BLaER1 treated with 17β-estradiol and CSF1 and Interleukin-3, amounts not matched to agents 10 nM and 100 nM (cell line): ENCODE data around the gene HEG1.
"Not testable (repeated sequence)": the region's sequence is repeated elsewhere in the genome, so short reads cannot be mapped to it uniquely, and the experiment has no call there.

ENCODE experiments used
- H3K27ac ChIP-seq, 11 experiments: shearing (Covaris generic); formaldehyde crosslinking; 2 replicates each; pipeline ENCODE4 v1.8.1; 2022
- H3K27me3 ChIP-seq, 11 experiments: shearing (Covaris generic); formaldehyde crosslinking; 2 replicates each; pipeline ENCODE4 v1.8.1; 2022
- H3K36me3 ChIP-seq, 11 experiments: shearing (Covaris generic); formaldehyde crosslinking; 2 replicates each; pipeline ENCODE4 v1.8.1; 2022
- H3K4me1 ChIP-seq, 10 experiments: shearing (Covaris generic); formaldehyde crosslinking; 2 replicates each; pipeline ENCODE4 v1.8.1; 2022
- H3K4me2 ChIP-seq, 11 experiments: shearing (Covaris generic); formaldehyde crosslinking; 2 replicates each; pipeline ENCODE4 v1.8.1; 2022
- H3K4me3 ChIP-seq, 10 experiments: shearing (Covaris generic); formaldehyde crosslinking; 2 replicates each; pipeline ENCODE4 v1.8.1; 2022
- H3K9ac ChIP-seq, 11 experiments: shearing (Covaris generic); formaldehyde crosslinking; 2 replicates each; pipeline ENCODE4 v1.8.1; 2022
- H3K9me3 ChIP-seq, 11 experiments: shearing (Covaris generic); formaldehyde crosslinking; replicated peaks in 1 of 11; 2 replicates each; pipeline ENCODE4 v1.8.1; 2022
- H4K20me1 ChIP-seq, 11 experiments: shearing (Covaris generic); formaldehyde crosslinking; 2 replicates each; pipeline ENCODE4 v1.8.1; 2022
- Cebpa-rat ChIP-seq, 11 experiments: shearing (Covaris generic); IDR thresholded peaks; 2 replicates each; pipeline ENCODE4 v1.8.1; 2022

Gene HEG1

GRCh38 chr3:125085166-125085565, 29.4 kb upstream of the HEG1 start:
- H3K36me3 ChIP-seq, result no peaks in the 10 kb centered on the region
- H3K9ac ChIP-seq, result no peak overlapping the region
- no peak for TF ChIP-seq Cebpa-rat (IDR thresholded peaks at IDR 0.05)
- H3K27me3 ChIP-seq, result no peaks in the 10 kb centered on the region
- peak overlapping the region in 1 of 11 experiments; percentile 36; a peak in 1 of 22 replicates for H3K4me2 ChIP-seq
- H3K4me1 ChIP-seq, result peaks cover 11 to 22% (median 13%) of the 10 kb centered on the region in 10 experiments
- peaks cover 0 to 5% (median 3%) of the 10 kb centered on the region in 11 experiments; a peak in 8 of 22 replicates for H3K9me3 ChIP-seq
- no peak overlapping the region for H3K4me3 ChIP-seq
- H3K27ac ChIP-seq, result no peak overlapping the region
- H4K20me1 ChIP-seq, result no peaks in the 10 kb centered on the region

DNA sequence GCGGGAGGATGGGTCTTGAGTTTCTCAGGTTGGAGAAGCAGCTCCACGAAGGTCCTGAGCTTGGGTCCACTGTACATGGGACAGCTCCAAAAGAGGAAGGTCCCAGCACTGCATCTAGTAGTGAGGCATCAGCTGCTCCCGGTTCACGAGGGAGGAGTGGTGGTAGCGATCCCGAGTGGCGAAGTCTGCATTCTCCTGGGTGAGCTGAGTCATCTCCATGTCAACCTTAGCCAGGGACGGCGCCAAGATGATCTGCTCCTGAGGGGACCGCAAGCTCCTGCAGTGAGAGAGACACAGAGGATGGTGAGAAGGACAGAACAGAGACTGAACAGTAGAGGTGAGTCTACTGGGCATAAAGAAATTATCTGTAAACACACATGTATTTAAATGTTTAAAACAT, 28.0 kb upstream of the HEG1 start:
- Histone ChIP-seq H3K27ac (no peak overlapping the region), H4K20me1 (no peaks in the 10 kb centered on the region), H3K9ac (no peak overlapping the region), H3K27me3 (no peaks in the 10 kb centered on the region), H3K4me1 (peaks cover 12 to 24% (median 20%) of the 10 kb centered on the region in 10 experiments), H3K36me3 (no peaks in the 10 kb centered on the region), H3K4me2 (no peak overlapping the region), H3K4me3 (no peak overlapping the region), H3K9me3 (no peaks in the 10 kb centered on the region)
- TF ChIP-seq Cebpa-rat (IDR thresholded peaks at IDR 0.05), result no peak

GRCh38 chr3:125082339-125082738, 26.5 kb upstream of the HEG1 start:
- H4K20me1 ChIP-seq, H3K9ac ChIP-seq, H3K36me3 ChIP-seq, H3K9me3 ChIP-seq, H3K27me3 ChIP-seq, H3K27ac ChIP-seq, H3K4me3 ChIP-seq: not testable (repeated sequence)
- Histone ChIP-seq H3K4me1 (peaks cover 13 to 28% (median 23%) of the 10 kb centered on the region in 10 experiments), H3K4me2 (peak overlapping the region in 2 of 11 experiments; percentile 16 to 32; a peak in 1 of 22 replicates)

DNA sequence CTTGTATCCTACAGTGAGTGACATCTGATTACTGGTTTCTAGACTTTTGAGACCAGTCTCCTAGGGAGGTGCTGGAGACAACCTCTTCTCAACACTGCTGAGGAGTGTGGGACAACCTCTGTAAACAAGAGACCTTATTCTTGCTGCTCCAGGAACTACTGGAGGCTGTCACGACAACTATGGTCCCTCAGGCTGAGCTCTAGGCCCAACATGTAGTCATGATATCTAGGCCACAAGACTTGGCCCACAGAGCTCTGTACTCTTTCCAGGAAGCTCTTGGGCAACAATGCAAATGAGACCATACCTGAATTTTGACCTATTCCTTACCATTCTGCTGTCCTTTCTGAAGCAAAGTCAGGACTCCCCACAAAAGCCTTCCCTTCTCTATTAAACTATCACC, 24.3 kb upstream of the HEG1 start:
- Histone ChIP-seq H3K4me1 (peaks cover 17 to 43% (median 37%) of the 10 kb centered on the region in 10 experiments), H3K4me2 (no peak overlapping the region), H3K27ac (no peak overlapping the region), H3K4me3 (no peak overlapping the region), H3K36me3 (no peaks in the 10 kb centered on the region), H3K27me3 (peaks cover 0 to 7% (median 0%) of the 10 kb centered on the region in 11 experiments; a peak in 1 of 22 replicates), H4K20me1 (no peaks in the 10 kb centered on the region), H3K9me3 (no peaks in the 10 kb centered on the region), H3K9ac (no peak overlapping the region)
- TF ChIP-seq Cebpa-rat (IDR thresholded peaks at IDR 0.05), result no peak

- Histone ChIP-seq H3K9ac (no peak overlapping the region), H4K20me1 (no peaks in the 10 kb centered on the region), H3K4me2 (peak overlapping the region in 3 of 11 experiments; percentile 63 to 70 (median 66); a peak in 3 of 22 replicates), H3K4me3 (no peak overlapping the region), H3K36me3 (no peaks in the 10 kb centered on the region), H3K27ac (0 out of 22 replicates have a peak overlapping the region, but pooled peaks of 1 of the 11 experiments have one; percentile 20), H3K4me1 (peaks cover 17 to 47% (median 41%) of the 10 kb centered on the region in 10 experiments), H3K27me3 (peaks cover 0 to 11% (median 0%) of the 10 kb centered on the region in 11 experiments; a peak in 1 of 22 replicates), H3K9me3 (no peaks in the 10 kb centered on the region)
- TF ChIP-seq Cebpa-rat (IDR thresholded peaks at IDR 0.05), result no peak
Observed at GRCh38 chr3:125079675-125080045, 23.9 kb upstream of the HEG1 start.

DNA sequence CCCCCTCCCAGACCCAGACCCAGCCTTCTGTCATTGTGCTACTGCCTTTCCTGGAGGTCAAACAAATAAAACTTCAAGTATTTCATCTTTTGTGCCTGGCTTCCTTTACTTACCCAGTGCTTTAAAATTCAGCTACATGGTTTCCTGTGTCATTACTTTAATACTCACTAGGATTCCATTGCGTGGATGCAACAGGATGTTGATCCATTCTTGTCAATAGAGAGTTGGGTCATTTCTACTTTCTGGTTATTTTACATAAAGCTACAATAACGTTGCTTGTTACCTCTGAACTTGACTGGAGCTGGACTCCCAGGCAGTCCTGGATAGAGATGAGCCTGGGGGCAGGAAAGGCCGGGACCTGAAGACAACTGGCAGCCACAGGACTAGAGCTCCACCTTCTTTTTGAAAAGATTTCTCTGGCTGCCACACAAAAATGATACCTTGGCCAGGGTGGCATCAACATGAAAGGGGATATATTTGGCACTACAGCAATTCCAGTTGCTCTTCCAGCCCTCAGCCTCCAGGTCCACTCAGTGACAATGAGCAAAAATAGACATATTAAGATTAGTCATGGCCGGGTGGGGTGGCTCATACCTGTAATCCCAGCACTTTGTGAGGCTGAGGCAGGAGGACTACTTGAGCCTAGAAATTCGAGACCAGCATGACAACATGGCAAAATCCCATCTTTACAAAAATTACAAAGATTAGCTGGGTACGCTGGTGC, 23.3 kb upstream of the HEG1 start:
- H3K27me3 ChIP-seq, result peaks cover 0 to 11% (median 0%) of the 10 kb centered on the region in 11 experiments; a peak in 1 of 22 replicates
- H3K9me3 ChIP-seq, result no peaks in the 10 kb centered on the region
- peaks cover 17 to 52% (median 45%) of the 10 kb centered on the region in 10 experiments for H3K4me1 ChIP-seq
- H3K36me3 ChIP-seq, result no peaks in the 10 kb centered on the region
- no peak overlapping the region for H3K4me3 ChIP-seq
- H4K20me1 ChIP-seq, result no peaks in the 10 kb centered on the region
- no peak for TF ChIP-seq Cebpa-rat (IDR thresholded peaks at IDR 0.05)
- H3K4me2 ChIP-seq, result peak overlapping the region in 9 of 11 experiments; percentile 36 to 74 (median 63); a peak in 15 of 22 replicates
- H3K9ac ChIP-seq, result no peak overlapping the region
- H3K27ac ChIP-seq, result peak overlapping the region in 2 of 11 experiments; percentile 20 to 28; a peak in 3 of 22 replicates

DNA sequence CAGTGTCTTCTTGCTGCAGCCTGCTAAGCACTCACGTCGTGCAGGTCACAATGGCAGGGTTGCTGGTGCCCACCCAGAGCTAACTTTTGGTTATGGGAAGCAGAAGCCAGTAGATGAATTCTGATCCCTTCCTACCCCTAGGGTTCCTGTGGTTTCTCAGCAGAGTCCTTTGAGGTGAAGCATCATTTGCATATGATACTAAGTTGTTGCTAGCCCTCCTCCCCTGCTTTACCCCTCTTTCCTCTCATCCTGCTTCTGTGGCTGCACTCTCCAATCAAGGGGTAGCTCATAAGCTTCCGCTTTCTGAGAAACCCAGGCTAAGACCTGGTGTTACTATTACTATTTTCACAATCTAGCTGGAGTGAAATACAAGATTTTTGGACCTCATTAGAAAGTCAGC, 22.1 kb upstream of the HEG1 start:
- H3K27ac ChIP-seq, result peak overlapping the region in 1 of 11 experiments; percentile 9; a peak in 1 of 22 replicates

GRCh38 chr3:125076464-125076863, 20.7 kb upstream of the HEG1 start:
- H3K4me2 ChIP-seq, result peak overlapping the region in 10 of 11 experiments; percentile 8 to 88 (median 50); a peak in 13 of 22 replicates
- H3K36me3 ChIP-seq, result no peaks in the 10 kb centered on the region
- no peak for TF ChIP-seq Cebpa-rat (IDR thresholded peaks at IDR 0.05)
- H3K9ac ChIP-seq, result no peak overlapping the region
- H3K27ac ChIP-seq, result no peak overlapping the region
- H3K4me1 ChIP-seq, result peaks cover 26 to 72% (median 64%) of the 10 kb centered on the region in 10 experiments
- H4K20me1 ChIP-seq, result no peaks in the 10 kb centered on the region
- H3K9me3 ChIP-seq, result no peaks in the 10 kb centered on the region
- peaks cover 0 to 11% (median 0%) of the 10 kb centered on the region in 11 experiments; a peak in 1 of 22 replicates for H3K27me3 ChIP-seq
- H3K4me3 ChIP-seq, result no peak overlapping the region

More for the DNA sequence above, 22.1 kb upstream of the HEG1 start:
- Histone ChIP-seq H3K9ac (no peak overlapping the region), H3K9me3 (no peaks in the 10 kb centered on the region), H4K20me1 (no peaks in the 10 kb centered on the region), H3K4me1 (peaks cover 19 to 64% (median 57%) of the 10 kb centered on the region in 10 experiments), H3K4me3 (no peak overlapping the region), H3K36me3 (no peaks in the 10 kb centered on the region), H3K27me3 (peaks cover 0 to 11% (median 0%) of the 10 kb centered on the region in 11 experiments; a peak in 1 of 22 replicates), H3K4me2 (peak overlapping the region; percentile 36 to 74 (median 63))
- TF ChIP-seq Cebpa-rat (IDR thresholded peaks at IDR 0.05), result no peak

DNA sequence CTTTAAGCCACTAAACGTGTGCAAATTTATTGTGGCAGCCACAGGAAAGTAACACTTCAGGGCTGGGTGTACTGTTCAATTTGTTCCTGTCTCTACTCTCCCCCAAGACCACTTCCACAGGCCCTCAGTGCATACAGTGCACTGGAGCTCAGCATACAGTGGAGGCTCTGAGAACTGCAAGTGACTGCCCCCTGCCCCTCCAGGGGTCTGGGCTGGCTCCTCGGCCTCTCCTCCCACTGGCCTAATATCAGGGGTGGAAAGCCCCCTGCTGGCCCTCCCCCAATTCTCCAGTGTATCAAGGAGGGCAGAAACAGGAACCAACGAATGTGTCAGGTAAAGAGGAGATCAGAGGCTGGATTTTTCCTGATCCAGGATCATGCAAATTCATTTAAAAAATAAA, 19.9 kb upstream of the HEG1 start:
- Histone ChIP-seq H3K4me2 (peak overlapping the region in 9 of 11 experiments; percentile 8 to 88 (median 54); a peak in 19 of 22 replicates), H3K36me3 (no peaks in the 10 kb centered on the region), H3K9ac (no peak overlapping the region), H3K9me3 (no peaks in the 10 kb centered on the region), H3K27me3 (peaks cover 0 to 11% (median 0%) of the 10 kb centered on the region in 11 experiments; a peak in 1 of 22 replicates), H4K20me1 (no peaks in the 10 kb centered on the region), H3K27ac (no peak overlapping the region), H3K4me1 (peaks cover 26 to 72% (median 64%) of the 10 kb centered on the region in 10 experiments), H3K4me3 (no peak overlapping the region)
- no peak for TF ChIP-seq Cebpa-rat (IDR thresholded peaks at IDR 0.05)
